ENCODE data around the gene TUT1.
A peak's percentile ranks its signal among the peaks of the same experiment; 100 is the strongest.
"Not testable (repeated sequence)": the region's sequence is repeated elsewhere in the genome, so short reads cannot be mapped to it uniquely, and the experiment has no call there.

TUT1 gene

DNA sequence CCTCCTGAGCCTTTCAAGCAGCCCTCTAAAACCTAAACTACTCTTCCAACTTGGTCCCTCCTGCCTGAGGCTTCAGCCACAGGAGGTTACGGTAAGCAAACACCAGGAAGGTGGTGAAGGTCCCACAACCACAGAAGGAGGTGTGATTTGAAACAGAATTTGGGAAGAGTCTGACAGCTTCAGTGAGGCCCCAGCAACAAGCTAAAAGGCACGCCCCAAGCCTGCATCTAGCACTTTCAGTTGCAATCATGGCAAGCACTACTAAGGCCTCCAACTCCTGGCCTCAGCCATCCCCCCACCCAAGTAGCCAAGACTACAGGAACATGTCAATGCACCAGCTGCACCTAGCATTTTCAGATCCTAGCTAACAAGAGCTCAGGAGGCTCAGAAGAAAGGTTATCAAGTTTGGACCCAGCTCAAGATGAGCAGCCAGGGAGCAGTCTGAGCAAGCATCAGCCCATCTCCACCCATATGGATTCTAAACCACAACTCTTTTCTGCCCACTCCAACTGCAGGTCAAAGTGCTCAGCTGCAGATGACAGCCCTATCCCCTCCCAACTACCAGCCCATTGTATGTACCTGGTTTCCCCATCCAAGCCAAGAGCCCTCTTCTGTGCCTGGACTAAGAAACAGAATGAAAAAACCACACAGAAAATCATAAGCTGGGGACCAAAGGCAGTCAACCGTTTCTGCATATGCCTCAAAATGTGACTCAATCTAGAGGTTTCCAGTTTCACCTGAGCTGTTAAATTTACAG, 34.3 kb downstream of the TUT1 start:
- FAIRE-seq (no peak), DNase-seq (ENCODE audit: low spot score) (no peak)

DNA sequence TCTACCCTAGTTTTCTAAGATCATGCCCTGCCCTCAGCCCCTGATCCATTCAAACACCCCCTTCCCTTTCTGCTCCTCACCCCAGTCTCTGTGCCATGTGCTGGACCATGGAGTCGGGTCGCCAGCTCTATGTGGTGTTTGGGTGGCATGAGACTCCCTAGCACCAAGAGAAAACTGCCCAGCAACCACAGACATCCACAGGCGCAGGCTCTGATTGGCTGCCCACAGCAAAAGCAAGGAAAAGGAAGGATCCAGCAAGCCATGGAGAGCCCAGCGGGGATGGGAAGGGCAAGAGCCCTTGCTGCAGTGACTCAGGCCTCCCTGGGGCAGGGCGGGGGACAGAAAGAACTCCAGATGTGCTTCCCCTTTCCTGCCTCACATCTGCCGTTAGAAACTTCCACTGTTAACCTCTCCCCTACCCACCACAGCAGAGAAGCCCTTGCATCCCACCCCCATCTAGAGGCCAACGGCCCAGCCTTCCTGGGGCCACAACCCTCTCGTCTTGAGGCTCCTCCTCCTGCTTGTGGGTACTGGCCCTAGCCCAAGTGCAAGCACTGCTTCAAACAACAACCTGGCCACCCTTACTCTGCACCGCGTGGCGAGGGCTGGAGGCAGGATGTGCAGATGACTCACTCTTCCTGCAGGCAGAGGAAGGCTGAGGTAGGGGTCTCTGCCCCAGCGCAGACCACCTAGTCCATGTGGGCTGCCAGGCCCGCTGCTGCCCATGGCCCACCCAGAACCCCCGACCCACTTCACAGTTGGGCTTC, 35.0 kb downstream of the TUT1 start:
- DNase-seq (ENCODE audit: low spot score): peak; percentile 94

DNA sequence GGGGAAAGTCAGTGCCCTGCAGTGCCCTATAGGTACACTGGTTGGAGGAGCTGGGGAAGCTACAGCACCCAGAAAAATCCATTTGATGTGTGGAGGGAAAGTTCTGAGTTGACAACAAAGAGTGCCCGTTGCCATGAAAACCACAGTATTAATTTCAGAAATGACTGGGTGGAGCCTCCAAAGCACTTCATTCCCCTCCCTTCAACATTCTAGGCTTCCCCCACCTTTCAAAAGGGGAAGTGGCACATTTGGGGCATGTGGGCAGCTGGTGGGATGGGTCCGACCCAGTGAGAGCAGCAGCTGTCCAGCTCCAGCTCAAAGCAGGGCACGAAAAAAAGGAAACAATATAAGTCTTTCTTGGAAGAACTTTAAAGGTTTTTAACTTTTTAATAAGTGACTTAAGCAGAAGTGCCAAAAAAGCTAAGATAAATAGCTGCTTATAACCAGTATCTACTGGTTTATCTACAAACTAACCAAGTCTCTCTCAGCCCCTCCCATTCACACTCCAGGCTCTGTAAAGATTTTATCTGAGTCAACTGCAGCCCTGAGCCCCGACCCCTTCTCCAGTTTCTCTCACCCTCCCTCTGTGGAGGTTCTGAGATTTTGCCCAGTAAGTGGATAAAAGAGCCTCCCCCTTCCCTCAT, 35.7 kb downstream of the TUT1 start:
- no peak for FAIRE-seq

More for the DNA sequence above, 35.0 kb downstream of the TUT1 start:
- FAIRE-seq: peak; percentile 9

DNA sequence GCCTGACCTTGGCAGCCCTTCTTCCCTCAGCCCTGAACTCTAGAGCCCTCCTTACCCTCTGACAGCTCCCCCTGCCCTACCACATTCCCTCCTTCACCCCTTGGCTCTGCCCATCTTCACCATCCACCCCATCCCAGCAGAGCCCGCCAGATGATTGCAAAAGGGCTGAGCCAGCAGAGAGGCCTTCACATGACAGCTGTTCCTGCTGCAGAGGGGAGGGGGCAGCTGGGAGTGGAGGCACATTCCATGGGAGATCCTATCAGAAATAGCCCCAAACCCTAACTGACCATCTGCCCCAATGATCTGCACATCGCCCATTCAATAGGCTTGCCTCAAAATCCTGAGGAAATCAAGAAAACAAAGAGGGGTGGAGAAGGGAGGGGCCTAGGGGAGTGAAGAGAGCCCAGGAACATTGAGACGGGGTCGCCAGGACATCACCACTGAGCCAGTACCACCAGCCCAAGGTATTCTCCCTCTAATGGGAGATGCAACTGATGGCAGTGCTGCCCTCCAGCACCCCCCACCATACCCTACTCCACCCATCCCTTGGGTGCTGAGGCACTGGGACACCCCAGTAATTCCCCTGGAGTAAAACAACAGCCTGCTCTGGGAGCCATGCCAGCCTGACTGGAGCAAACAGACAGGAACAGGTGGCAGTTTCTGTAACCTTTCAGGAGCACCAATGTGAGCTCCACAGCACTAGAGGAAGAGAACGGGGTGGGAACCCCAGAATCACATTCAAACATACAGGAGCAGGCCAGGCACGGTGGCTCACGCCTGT, 36.7 kb downstream of the TUT1 start:
- FAIRE-seq: no peak
- DNase-seq (ENCODE audit: low spot score): no peak

More for the DNA sequence above, 35.7 kb downstream of the TUT1 start:
- no peak for DNase-seq (ENCODE audit: low spot score)

DNA sequence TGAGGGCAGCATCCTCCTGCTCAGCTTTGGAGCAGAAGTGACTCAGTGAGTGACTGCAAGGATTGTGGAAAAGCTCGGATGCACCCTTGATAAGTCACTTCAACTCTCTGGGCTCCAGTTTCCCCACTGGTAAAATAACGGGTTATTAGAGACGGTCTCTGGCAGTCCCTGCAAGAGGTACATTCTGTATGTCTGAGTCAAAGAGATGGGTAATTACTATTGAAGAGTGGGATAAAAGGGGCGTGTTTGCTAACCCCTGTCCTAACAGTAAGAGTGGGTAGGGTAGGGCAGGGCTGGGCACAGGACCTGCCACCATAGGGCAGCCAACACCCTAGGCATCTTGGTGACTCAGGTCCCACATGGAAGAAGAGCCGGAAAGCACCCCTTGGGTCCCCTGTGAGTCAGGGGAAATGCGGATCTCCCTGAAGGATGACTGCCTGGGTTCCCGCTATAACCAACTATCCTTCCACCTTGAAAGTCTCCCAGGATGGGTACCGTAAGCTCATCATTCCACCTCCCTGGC, 37.4 kb downstream of the TUT1 start:
- no peak for FAIRE-seq
- no peak for DNase-seq (ENCODE audit: low spot score)

DNA sequence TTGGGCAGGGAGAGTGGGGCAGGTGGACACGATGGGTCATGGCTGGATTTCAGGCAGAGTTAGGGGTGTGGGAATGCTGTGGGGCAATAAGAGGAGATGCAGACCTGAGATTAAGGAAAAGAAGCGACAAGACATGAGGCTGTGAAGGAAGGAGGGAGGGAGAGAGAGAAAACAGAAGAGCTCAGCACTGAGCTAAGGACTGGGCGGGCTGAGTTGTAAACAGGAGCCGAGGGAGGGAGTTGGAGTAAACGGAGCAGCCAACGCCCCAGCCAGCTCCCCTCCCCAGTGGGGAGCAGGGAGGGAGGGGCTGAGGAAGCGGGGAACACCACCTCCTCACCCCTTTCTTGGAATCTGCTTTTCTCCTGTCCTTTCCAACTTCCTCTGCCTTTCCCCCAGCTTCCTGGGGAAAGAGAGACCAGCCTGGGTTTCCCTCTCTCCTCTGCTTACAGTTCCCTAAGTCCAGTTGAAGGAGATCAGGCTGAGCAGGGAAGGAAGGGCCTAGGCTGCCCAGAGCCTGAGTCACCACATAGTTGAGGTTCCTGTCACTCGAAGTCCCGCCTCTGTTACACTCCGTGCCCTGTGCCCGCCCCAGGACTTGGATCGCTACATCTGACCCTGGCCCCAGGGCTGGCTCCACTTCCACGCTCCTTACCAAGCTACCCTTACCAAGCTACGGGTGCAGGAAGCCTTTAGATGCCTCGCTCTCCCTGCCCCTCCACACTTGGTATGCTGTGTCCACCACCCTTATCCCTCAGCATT, 38.1 kb downstream of the TUT1 start:
- DNase-seq (ENCODE audit: low spot score) (peak; percentile 88), FAIRE-seq (no peak)

DNA sequence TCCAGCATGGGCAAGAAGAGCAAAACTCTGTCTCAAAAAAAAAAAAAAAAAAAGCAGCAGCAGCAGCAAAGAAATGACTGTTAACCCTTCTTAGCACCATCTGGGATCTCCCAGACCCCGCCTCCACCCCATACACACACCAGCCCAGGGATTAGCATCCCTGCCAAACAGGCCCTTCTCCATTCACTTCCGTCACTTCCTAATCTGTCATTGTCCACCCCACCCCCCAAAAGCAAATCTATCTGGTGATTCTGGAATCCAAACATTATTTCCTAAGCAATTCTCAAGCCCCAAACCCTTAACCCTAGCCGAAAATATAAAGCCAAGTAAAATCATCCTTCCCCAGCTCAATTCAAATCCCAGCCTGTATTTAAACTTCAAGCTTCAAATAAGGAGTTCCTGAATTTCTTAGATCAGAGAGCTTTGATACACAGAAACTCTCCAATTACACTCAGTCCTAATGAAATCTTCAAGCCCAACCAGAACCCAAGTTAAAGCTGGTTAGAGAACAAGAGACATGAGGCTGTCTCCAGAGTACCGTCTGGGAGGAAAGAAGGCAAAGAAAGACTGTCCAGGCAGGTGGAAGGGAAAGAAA, 38.7 kb downstream of the TUT1 start:
- no peak for FAIRE-seq
- no peak for DNase-seq (ENCODE audit: low spot score)

DNA sequence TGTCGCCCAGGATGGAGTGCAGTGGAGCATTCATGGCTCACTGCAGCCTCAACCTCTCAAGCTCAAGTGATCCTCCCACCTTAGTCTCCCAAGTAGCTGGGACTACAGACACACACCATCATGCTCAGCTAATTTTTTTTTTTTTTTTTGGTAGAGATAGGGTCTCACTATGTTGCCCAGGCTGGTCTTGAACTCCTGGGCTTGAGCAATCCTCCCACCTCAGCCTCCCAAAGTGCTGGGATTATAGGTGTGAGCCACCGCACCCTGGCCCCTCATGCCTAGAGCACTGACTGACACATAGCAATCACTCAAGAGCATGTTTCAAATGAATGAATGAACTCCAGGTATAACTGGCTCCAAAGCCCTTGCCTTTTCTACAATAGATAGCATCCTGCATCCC, 40.8 kb downstream of the TUT1 start:
- FAIRE-seq; DNase-seq (ENCODE audit: low spot score): not testable (repeated sequence)

DNA sequence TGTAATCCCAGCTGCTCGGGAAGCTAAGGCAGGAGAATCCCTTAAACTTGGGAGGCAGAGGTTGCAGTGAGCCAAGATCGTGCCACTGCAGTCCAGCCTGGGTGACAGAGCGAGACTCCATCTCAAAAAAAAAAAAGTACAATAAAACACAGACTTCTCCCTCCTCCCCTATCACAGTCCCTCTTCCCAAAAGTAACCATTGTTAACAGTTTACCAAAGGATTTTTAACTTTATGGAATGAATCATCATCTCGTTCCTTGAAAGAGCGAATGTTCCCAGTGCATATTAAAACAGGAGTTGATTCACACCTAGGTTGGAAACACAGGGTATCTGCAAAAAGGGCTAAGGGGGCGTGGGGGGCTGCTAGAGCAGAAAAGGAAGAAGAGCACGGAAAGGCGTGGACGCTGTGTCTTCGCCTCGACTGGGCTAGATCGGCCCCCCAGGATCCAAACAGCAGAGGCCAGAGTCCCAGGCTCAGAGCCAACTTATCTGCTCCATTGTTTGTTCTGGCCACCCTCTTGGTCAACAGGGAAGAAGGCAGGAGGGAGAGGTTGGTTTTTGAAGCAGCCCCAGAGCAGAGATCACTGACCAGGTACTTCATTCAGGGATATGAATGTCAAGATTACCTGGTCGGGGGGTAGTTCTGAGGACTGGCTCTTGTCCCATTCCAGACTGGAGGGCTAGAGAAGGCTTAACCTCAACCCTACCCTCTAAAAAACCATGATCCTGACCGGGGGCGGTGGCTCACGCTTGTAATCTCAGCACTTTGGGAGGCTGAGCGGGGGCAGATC, 42.6 kb downstream of the TUT1 start:
- FAIRE-seq (no peak), DNase-seq (ENCODE audit: low spot score) (no peak)

DNA sequence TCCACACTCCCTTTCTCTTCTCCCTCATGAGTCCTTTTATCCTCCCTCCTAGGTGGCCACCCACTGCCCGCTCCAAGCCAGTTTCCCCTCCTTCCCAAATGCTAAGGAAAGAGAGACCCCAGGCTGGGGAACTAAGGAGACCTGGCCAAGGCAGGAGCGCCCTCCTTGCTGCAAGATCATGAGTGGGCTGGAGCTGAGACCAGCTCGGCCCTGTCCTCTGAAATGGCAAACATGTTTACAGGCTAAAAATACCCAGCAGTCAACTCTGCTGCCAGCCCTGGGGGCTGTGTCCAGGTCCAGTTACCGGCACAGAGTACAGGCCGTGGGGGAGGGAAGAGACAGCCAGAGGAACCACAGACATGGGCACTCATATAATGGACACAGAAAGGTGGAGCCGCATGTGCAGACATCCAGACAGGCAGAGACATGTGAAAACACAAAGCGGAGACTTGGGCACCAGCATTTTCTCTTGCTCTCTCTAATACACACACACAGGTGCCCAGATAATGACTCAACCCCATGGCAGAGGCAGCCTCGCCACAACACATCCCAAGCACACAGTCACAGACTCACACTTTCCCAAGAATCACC, 43.5 kb downstream of the TUT1 start:
- no peak for FAIRE-seq
- DNase-seq (ENCODE audit: low spot score): no peak

DNA sequence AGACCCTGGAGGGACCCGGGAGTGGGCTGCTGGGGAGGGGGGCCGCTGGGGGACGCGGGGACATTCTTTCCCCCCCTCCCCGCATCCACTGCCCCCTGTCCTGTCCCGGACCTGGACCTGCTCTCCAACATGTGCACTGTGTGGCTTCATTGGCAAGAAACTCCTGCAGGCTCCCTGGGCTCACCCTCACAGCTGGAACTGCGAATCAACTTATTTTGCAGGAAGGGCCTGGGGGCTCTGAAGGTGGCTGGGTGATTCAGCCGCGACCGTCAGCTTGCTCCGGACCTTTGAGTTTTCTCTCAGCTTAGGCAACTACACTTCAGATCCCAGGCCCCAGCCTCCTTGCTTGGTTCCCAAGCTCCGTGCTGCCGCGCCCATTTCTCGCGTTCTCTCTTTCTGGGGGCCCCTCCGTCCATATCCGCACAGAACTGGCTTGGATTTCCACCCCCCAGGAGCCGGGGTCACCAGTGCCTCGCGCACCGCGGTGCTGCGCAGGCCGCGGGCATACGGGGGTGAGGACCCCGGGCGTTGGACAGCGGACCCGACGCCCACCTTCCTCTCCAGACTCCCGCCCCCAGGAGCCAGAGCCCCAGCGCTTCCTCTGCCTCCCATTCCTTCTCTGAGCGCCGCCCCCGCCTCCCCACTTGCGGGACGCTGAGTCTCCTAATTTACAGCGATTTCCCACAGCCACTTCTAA, 44.2 kb downstream of the TUT1 start:
- FAIRE-seq (no peak), DNase-seq (ENCODE audit: low spot score) (no peak)

DNA sequence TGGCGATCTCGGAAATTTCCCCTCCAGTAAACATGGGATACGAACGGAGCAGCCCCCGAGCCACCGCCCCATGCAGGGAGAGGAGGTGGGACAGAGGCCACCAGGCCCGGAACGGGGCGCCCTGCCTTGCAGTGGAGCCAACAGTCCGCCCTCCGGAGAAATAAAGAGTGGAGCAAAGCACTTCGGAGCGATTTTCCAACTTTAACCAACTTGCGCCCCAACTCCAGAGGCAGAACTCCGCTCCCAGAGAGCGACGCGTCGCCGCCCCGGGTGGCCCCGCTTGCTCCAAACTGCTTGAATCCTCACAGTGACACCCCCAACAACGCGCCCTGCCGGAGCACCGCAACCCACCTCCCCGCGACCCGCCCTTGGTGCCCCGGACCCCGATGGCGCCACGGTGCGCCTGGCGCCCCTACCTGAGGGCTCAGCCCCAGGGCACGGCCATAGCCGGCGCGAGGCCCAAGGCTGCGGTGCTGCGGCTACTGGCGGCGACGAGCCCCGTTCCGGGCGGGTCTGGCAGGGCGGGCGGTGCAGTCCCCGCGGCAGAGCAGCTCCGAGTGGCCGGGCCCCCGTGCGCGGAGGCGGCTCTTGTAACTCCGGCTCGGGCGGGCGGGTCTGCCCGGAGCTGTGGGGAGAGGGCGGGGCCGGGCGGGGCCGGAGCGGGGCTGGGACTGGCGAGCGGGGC, 44.9 kb downstream of the TUT1 start, which contains the start of gene AHNAK:
TSS of gene AHNAK (minus strand) at position 563 of the 685 bp plus-strand sequence. CDS start 10,708 bp downstream, outside the sequence.
- no peak for FAIRE-seq
- peak; percentile 75 for DNase-seq (ENCODE audit: low spot score)

DNA sequence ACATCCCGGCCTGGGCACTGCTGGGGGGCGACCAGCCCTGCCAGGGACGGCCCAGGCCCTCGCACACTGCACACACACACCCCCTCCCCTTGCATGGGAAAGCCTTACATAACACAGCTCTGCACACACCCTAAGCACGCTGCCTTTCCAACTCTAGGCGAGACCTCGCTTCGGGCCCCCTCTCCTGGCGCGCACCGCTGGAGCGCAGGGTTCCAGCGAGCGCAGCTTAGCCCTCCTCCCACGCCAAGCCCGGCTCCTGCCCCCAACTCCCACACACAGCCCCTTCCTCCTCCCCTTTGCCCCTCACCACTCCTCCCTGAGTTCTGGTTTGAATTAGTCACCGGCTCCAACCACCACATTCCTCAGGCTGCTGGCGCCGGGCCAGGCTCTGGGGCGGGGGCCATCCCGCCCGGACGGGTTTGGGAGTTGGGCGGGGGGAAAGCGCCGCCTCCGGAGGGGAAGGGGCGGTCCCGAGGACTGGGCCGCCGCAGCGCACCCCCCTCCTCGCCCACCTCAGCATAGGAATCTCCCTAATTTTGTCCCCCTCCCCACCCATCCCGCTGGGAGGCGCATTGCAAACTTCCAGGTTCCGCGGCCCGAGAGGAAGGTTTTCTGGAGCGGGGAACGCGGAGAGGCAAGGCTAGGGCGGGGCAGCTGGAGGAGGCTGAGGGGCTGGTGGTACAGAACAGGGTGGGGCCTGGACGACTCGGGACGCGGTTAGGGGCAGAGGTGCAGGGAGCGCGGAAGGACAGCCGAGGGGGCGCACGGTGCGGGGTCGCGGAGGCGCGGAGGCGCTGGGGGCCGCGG, 45.7 kb downstream of the TUT1 start:
- FAIRE-seq: peak; percentile 79

DNA sequence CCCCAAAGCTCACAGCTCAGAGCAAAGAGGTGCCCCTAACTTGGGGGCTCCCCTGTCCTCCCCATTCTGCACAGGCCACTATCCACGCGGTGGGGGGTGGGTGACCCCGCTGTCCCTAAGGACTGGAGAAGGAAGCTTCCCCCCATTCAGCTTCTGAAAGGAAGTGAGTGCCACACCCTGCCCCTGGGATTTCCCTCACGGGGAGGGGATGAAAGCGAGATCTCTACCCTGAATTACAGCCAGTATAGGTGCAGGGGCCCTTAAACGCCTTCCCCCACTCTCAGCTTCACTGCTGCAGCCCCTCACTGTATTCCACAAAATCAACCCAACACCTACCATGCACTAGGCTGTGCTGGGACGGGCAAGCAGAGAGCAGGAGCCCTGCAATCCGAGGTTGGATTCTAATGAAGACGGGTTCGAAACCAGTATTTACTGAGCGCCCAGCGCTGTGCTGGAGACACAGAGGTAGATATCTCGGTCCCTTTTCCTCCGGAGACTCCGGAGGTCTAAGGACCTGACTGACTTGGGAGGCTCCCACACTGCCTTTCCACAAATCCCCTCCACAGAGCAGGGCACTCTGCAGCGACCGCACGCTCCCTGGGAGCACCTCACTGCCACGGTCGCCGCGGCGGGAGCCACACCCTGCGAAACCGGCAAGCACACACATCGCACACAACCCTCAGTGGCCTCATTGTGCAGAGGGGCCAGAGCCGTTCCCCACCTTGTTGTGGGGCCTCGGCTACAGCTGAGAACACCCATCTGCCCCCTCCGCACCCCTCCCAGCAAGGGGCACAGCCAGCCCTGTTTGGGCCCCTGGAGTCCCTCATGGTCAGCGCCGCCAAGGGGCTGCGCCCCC, 46.5 kb downstream of the TUT1 start:
- no peak for DNase-seq (ENCODE audit: low spot score)
- no peak for FAIRE-seq

More for the DNA sequence above, 45.7 kb downstream of the TUT1 start:
- peak; percentile 94 for DNase-seq (ENCODE audit: low spot score)

DNA sequence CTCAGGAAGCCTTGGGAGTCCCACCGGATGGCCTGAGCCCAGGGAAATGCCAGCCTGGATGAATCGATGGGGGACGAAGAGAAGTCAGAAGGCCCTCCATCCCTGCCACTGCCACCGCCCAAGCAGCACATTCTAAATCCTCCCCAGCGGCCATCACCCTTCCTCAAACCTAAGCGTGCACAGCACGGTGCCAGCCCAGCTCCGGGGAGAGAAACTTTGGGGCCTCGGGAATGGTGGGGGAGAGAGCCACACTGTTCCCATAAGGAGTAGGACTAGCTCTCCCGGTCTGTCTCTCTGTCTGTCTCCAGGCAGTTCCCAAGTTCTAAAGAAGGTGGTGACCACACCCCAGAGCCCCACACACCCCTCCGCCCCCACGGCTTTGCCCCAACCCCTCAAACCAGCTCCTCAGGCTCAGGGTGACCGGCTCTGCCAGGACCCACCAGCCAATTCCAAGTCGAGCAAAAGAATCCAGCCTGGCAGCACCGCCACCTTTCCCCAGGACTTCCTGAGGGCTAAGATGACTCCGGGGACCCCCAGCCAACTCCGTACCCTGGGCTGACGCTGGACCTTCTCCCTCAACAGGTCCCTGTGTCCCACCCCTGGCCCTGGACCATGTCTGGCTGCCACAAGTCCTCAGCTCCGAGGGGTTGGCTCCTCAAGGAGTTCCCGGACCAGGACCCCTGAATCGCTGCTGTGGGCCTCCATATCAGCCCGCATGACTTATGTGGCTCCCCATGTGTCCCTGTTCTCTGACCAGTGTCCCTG, 47.5 kb downstream of the TUT1 start:
- DNase-seq (ENCODE audit: low spot score) (no peak), FAIRE-seq (no peak)
